HT-29 (cell line): Measurements from ENCODE around the gene KRT15. TPM values are rescaled to one million over a fixed set of nuclear protein-coding genes. Genes with fewer than 3 reads are reported as not detected.

Experiments
- DNase-seq: peaks from one replicate; pipeline ENCODE4 v3.0.0-alpha.2; 2015; ENCODE audit warnings: low spot score
- total RNA-seq: library from RNA; depleted of rRNA; stranded (reverse); fragments of >200 nt; shearing (Covaris generic); gene quantifications from 2 replicates; pipeline ENCODE4 v1.2.3, GENCODE V29; 2014; rRNA removed

The KRT15 gene
- 14.1 and 15.9 TPM in 2 replicates for total RNA-seq

GRCh38 chr17:41518789-41519449, at the start of gene KRT15:
TSS of gene KRT15 (minus strand) at chr17:41518890. CDS start at chr17:41518827, 63 bp downstream.
- peak; percentile 27 for DNase-seq

- no peak for DNase-seq
These were observed 48.6 kb upstream of the KRT15 start for GRCh38 chr17:41567317-41567716.

DNA sequence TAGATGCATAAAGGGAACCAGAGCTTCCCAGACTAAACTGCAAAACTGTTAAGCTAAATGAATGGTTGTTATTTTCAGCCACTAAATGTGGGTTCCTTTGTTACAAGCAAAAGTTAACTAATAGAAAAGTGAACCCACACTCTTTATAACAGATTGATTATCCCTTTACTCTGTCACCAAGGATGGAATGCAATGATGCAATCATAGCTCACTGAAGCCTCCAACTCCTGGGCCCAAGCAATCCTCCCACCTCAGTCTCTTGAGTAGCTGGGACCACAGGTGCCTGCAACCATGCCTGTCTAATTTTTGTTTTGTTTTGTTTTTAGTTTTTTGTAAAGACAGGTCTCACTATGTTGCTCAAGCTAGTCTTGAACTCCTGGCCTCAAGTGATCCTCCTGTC, 46.6 kb upstream of the KRT15 start:
- no peak for DNase-seq

- no peak for DNase-seq
These were observed 45.0 kb upstream of the KRT15 start for GRCh38 chr17:41563607-41564170.

- DNase-seq = no peak
These were observed 42.9 kb upstream of the KRT15 start for GRCh38 chr17:41561554-41561953.

DNA sequence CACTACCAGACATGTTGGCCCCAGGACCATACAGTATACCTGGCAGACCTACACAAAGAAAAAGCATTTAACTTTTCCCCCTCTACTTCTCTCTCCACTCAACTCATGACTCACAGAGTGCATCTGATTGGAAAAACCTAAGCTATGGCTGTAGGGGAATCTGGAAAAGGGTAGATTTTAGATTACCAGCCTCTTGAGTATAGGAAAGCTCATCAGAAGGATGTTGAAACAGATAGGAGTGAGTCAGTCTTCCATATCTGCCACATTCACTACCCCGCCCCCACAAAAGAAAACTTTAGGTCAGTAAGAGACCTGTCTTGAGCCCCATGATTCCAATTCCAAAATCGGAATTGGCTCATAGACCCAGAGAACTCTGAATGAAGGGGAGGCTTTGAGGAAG, 40.9 kb upstream of the KRT15 start:
- DNase-seq = no peak

DNA sequence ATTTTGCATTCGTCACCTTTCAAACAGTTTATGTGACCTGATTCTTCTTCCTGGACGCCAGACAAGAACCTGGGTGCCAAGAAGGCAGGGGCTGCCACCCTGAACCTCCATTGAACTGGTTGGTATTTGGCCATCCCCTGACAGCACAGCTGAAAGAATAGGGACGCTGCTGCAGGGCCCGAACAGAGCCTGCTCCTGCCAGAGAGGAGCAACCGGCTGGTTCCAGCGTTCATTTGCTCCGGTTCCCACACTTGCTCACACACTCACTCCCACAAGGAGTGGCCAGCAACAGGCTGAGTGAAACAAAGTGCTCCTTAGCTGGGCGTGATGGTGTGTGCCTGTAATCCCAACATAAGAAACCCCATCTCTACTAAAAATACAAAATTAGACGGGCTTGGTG, 38.2 kb upstream of the KRT15 start:
- no peak for DNase-seq

DNA sequence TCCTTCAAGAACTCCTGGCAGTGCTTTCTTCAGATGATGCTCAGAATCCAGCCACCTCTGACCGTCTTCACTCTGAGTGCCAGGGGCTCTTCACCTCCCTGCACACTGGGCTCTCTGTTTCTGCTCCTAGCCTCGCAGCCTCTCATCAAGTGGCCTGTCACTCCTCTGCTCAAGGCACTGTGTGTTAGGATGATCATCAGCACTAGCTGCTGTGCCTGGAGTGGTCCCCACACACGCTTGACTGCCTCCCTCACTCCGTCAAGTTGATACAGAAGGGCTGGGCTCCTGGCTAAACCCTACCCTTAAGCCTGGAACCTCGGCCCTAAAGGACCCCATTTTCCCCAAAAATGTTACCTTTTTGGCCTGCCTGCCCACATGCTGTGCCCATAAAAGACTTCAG, 37.6 kb upstream of the KRT15 start:
- DNase-seq = no peak

- no peak for DNase-seq
These were observed 36.6 kb upstream of the KRT15 start for GRCh38 chr17:41555105-41555887.

- DNase-seq = no peak
These were observed 35.4 kb upstream of the KRT15 start for GRCh38 chr17:41553987-41554680.

DNA sequence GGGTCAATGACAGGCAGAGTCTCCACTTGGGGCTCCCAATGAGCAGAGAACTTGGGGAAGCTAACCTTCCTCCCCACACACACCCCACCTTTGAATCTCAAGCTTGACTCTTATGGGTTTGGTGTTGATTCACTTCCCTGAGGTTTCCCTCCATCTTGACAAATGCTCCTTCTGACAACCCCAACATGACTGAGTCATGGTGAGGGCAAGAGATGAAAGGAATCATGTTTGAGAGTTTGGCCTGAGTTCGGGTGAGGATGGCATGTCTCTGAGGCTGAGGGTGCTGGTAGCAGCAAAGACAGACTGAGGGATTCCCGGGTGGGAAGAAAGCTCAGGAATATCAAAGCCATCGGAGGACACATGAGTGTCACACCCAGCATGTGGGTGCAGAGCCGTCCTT, 34.5 kb upstream of the KRT15 start:
- DNase-seq = no peak

- no peak for DNase-seq
These were observed 33.8 kb upstream of the KRT15 start for GRCh38 chr17:41552455-41552854.

GRCh38 chr17:41551365-41551764, 32.7 kb upstream of the KRT15 start:
- DNase-seq = no peak

- DNase-seq = no peak
These were observed 30.9 kb upstream of the KRT15 start for GRCh38 chr17:41549596-41550039.

DNA sequence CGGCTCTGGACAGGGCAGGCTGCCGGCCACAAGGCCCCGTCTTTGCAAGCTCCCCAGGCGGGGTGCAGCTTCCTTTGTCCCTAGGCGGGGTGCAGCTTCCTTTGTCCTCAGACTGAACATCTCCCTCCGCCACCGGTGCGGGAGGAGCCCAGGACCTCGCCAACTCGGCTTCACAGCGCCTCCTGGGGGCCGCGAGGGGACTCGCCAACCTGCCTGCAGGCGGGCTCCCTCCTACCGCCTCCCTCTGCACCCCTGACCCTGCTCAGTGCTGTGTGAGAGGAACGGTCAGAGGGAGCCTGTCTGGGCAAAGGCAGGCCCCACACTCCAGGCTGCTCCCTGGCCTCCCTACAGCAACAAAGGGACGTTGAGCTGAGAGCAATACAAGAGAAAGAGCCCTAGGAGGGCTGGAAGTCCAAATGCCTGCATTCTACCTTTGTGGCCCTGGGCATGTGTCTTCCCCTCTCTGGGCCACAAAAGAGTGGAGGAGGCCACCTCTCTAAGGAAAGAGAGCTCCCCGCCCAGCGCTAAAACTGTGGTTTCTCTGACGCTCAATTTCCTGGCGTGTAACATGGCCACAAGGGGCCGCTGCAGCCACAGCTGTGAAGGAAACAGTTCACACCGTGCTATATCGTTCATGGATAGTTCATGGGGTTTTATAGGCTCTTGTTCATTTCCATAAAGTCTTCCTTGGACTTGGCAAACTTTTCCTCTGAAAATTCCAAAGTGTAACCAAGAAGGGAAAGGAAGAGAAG, 30.3 kb upstream of the KRT15 start:
- peak; percentile 98 for DNase-seq

DNA sequence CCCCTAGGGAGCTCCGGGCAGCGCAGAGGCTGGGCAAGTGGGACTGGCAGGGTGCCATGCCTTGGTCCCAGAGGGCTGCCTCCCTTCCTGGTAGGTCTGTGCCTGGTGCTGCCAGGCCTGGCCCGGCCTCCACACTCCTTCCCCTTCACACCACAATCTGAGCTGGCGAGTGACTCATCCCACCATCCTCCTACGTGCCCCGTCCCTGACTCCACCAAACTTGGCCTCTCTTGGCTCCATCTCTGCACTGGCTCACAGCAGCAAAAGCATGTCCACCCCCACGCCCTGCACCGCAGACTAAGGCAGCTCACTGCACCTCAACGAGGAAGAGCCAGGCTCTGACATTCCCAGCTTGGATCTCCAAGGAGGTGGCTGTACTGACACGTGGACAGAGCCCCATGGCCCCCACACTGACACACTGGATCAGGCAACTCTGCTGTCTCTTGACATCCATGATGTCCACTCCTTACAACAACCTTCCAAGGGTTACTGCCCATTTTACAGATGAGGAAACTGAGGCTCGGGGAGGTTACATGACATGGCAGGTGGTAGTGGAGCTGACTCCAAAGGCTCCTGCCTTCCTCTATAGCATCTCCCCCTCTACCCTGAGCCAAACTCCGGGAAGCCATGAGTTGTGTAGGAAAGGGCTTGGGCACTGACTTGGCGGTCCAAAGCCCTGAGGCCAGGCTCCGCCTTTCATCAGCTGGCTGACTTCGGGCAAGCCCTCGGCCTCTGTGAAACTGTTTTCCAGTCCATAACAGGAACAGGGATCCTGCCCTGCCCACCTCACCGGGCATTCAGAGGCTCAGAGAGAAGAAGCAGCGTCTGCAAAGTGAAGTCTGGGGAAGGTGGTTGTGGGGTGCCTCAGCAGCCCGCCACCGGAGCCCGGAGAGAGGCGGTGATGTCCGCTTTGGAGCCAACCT, 29.5 kb upstream of the KRT15 start:
- peak; percentile 95 for DNase-seq

GRCh38 chr17:41547378-41547841, 28.7 kb upstream of the KRT15 start:
- DNase-seq = no peak

DNA sequence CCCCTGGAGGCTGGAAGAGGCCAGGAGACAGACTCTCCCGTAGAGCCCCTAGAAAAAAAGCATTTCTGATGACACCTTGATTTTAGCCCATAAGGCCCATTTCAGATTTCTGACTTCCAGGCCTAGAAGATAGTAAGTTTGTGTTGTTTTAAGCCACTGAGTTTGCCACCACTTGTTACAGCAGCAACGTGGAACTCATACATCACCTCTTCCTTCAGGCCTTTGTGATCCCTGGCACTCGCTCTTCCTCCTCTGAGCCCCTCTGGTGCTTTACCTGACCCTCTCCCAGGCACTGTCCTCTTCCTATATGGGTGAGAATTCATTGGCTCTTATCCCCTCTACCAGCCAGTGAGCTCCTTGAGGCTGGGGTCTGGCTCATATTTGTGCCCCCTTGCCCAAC, 28.1 kb upstream of the KRT15 start:
- no peak for DNase-seq

DNA sequence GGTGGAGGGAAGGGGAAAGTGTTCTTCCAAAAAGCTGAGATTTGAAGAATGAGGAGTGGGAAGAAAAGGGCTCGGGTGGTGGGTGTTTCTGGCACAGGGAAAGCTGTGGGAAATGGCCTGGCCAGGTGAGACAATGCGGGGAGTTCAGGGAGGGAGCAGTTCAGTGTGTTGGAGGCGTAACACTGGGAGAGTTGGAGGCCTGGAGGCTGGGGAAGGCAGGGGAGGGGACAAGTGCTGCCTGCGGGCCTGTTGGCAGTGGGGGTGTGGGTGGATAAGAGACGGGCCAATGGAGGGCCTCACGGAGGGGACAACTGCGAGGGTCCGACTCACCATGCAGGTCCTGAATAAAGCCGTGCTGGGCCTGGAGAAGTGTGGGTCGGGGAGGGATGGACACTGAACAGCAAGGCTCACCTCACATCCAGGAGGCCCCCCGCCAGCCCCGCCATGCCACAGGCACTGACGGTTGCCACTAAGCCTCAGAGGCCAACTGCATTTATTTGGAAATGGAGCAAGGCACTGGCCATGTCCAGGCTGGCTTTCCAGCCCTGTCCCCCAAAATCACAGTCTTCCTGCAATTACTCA, 27.2 kb upstream of the KRT15 start:
- DNase-seq = no peak

DNA sequence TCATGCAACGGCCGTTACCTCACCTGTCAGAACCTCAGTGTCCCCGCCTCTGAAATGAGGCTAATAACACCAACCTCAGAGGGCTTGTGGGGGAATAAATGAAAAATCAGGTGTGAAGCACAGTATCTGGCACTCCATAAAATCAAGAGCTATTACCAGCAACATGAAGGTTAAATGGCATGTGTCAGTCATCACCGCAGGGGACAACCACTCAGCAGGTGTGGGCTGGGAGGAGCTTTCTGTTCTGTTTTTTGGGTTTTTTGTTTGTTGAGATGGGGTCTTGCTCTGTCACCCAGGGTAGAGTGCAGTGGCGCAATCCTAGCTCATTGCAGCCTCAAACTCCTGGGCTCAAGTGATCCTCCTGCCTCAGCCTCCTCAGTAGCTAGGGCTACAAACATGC, 26.2 kb upstream of the KRT15 start:
- DNase-seq = no peak
